Loucy (cell line): ENCODE measurements around the gene AAGAB.

ENCODE experiments used
- H2AFZ ChIP-seq: fragments of 200-600 bp; sonication (generic); 2 replicates; pipeline ENCODE4 v1.6.0; 2016; ENCODE audit warnings: antibody characterized with exemption, mild to moderate bottlenecking, low read length, moderate library complexity
- H3F3A ChIP-seq: fragments of 200-600 bp; 2 replicates; pipeline ENCODE4 v1.6.0; 2016; ENCODE audit warnings: antibody characterized with exemption, low read depth, mild to moderate bottlenecking
- H3K27me3 ChIP-seq: fragments of 200-600 bp; sonication (generic); 2 replicates; pipeline ENCODE4 v1.6.1; 2014; ENCODE audit warnings: low read length, mild to moderate bottlenecking; ENCODE audit not compliant: insufficient read depth, poor library complexity, severe bottlenecking
- H3K36me3 ChIP-seq: fragments of 200-600 bp; sonication (generic); 2 replicates; pipeline ENCODE4 v1.6.1; 2016; ENCODE audit warnings: low read length; ENCODE audit not compliant: insufficient read depth
- H3K4me1 ChIP-seq: fragments of 200-600 bp; sonication (generic); 2 replicates; pipeline ENCODE4 v1.5.1; 2014; ENCODE audit warnings: low read length, mild to moderate bottlenecking; ENCODE audit not compliant: insufficient read depth, poor library complexity, severe bottlenecking
- H3K4me2 ChIP-seq: fragments of 200-600 bp; sonication (generic); 2 replicates; pipeline ENCODE4 v1.6.0; 2014; ENCODE audit warnings: antibody characterized with exemption, low read length, low read depth, mild to moderate bottlenecking; ENCODE audit not compliant: poor library complexity, severe bottlenecking
- H3K4me3 ChIP-seq: fragments of 200-600 bp; sonication (generic); 2 replicates; pipeline ENCODE4 v1.5.1; 2014; ENCODE audit warnings: low read length, mild to moderate bottlenecking, mixed read lengths; ENCODE audit not compliant: poor library complexity, severe bottlenecking
- H3K79me2 ChIP-seq: fragments of 200-600 bp; sonication (generic); 2 replicates; pipeline ENCODE4 v1.6.1; 2014; ENCODE audit warnings: low read length; ENCODE audit not compliant: insufficient read depth
- H3K9ac ChIP-seq: fragments of 200-600 bp; sonication (generic); 2 replicates; pipeline ENCODE4 v1.6.0; 2014; ENCODE audit warnings: mild to moderate bottlenecking, low read depth, low read length, moderate library complexity; ENCODE audit not compliant: poor library complexity, severe bottlenecking
- H3K9me2 ChIP-seq: fragments of 200-600 bp; sonication (generic); replicated peaks from 2 replicates; pipeline ENCODE4 v1.6.1; 2016; ENCODE audit warnings: low read depth, low read length, mixed read lengths
- H3K9me3 ChIP-seq: fragments of 200-600 bp; sonication (generic); 2 replicates; pipeline ENCODE4 v1.6.1; 2014; ENCODE audit warnings: mild to moderate bottlenecking, antibody characterized with exemption, low read length, low read depth; ENCODE audit not compliant: insufficient read depth
- H4K20me1 ChIP-seq: fragments of 200-600 bp; sonication (generic); 2 replicates; pipeline ENCODE4 v1.6.0; 2014; ENCODE audit warnings: antibody characterized with exemption, low read length, mild to moderate bottlenecking; ENCODE audit not compliant: insufficient read depth, poor library complexity, severe bottlenecking
- EZH2phosphoT487 ChIP-seq: fragments of 200-600 bp; IDR thresholded peaks from 2 replicates; pipeline ENCODE4 v1.6.1; 2018; ENCODE audit warnings: antibody characterized with exemption, mild to moderate bottlenecking, moderate library complexity, borderline replicate concordance
- TF ChIP-seq, protein P1 (sequence below): fragments of 200-600 bp; sonication (generic); conservative IDR thresholded peaks from 2 replicates; pipeline ENCODE4 v1.5.1; 2014; ENCODE audit warnings: mild to moderate bottlenecking, antibody characterized with exemption, low read length

Gene AAGAB

DNA sequence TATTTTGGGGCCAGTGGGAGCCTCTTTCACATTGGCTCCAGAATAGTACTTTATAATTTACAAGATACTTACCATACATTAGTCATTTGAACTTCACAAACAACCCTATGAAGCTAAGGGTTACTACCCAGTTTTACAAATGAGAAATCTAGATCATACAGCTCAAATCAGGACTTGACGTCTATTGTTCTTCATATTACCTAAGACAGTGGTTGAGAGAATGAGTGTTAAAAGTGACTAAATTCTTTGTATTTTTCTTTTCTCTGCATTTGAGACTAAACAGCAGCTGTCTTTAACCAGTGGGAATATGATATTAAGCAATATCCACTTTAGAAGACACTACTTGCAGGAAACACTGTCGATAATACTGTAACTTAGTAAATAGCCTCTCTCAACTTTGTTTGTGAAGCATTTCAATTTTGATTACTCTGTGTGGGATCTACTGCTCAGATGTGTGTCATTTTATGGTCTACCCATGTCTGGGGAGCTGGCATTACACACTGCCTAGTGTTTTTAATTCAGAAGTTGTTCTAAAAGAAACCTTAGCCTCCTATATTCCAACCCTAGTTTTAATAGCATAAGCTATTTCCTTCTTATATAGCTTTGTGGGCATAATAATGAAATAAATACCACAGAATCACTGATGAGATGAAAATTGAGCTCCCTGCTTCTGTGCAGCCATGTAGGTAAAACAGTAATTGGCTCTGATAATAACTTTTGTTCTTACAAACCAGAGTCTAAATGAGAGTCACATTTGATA, 46.0 kb upstream of the AAGAB start:
- Histone ChIP-seq H3K4me1 (peaks cover 3% of the 10 kb centered on the region), H4K20me1 (no peaks in the 10 kb centered on the region), H3K9me2 (no peaks in the 10 kb centered on the region), H3K36me3 (no peaks in the 10 kb centered on the region), H2AFZ (no peak overlapping the region), H3K9me3 (no peaks in the 10 kb centered on the region), H3K9ac (no peak overlapping the region), H3K4me3 (no peak overlapping the region), H3F3A (no peaks in the 10 kb centered on the region), H3K27me3 (no peaks in the 10 kb centered on the region), H3K4me2 (no peak overlapping the region), H3K79me2 (no peaks in the 10 kb centered on the region)
- TF ChIP-seq, protein P1, sequence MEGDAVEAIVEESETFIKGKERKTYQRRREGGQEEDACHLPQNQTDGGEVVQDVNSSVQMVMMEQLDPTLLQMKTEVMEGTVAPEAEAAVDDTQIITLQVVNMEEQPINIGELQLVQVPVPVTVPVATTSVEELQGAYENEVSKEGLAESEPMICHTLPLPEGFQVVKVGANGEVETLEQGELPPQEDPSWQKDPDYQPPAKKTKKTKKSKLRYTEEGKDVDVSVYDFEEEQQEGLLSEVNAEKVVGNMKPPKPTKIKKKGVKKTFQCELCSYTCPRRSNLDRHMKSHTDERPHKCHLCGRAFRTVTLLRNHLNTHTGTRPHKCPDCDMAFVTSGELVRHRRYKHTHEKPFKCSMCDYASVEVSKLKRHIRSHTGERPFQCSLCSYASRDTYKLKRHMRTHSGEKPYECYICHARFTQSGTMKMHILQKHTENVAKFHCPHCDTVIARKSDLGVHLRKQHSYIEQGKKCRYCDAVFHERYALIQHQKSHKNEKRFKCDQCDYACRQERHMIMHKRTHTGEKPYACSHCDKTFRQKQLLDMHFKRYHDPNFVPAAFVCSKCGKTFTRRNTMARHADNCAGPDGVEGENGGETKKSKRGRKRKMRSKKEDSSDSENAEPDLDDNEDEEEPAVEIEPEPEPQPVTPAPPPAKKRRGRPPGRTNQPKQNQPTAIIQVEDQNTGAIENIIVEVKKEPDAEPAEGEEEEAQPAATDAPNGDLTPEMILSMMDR: no peak
- TF ChIP-seq EZH2phosphoT487: no peak

DNA sequence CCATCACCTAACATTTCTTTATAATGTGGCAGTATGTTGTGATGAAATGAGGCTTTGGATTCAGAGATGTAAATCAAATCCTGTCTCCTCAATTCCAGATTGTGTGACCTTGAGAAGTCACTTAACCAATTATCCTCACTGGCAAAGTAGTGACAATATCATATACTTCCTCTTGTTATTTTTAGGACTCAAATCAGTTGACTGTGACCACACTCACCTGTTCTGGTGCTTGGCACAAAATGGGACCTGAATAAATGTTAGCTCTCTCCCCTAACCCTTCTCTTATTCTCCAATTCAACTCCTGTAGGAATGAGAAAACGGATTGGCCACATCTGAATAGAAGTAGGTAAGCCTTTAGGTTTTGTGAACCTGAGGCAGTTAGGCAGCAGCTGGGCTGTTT, 42.2 kb upstream of the AAGAB start:
- Histone ChIP-seq H3K9me3 (no peaks in the 10 kb centered on the region), H3K4me1 (peaks cover under 1% of the 10 kb centered on the region), H3K9me2 (no peaks in the 10 kb centered on the region), H3K4me3 (no peak overlapping the region), H4K20me1 (no peaks in the 10 kb centered on the region), H3K36me3 (no peaks in the 10 kb centered on the region), H3K9ac (no peak overlapping the region), H3K27me3 (no peaks in the 10 kb centered on the region), H3F3A (no peaks in the 10 kb centered on the region), H3K79me2 (no peaks in the 10 kb centered on the region), H2AFZ (no peak overlapping the region), H3K4me2 (no peak overlapping the region)
- TF ChIP-seq EZH2phosphoT487: no peak
- TF ChIP-seq, protein P1: no peak

DNA sequence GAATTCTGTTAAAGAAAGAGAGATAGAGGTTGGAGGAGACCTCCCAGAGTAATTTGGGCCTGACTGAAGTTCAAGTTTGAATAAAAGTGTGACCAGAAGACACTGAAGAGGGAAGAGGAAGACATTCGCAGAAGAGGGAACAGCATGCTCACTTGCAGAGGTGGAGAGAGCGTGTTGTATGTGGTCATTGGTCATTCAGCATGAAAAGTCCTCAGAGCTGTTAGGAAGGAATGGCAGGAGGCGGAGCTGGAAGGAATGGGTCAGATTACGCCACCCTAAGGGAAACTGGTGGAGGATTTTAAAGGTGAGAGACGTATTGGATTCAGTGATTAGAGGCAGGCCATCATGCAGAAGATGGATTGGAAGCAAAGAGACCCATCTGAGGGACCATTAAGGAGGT, 41.7 kb upstream of the AAGAB start:
- Histone ChIP-seq H3K79me2 (no peaks in the 10 kb centered on the region), H3K9me3 (no peaks in the 10 kb centered on the region), H3K36me3 (no peaks in the 10 kb centered on the region), H2AFZ (no peak overlapping the region), H3F3A (no peaks in the 10 kb centered on the region), H3K4me1 (no peaks in the 10 kb centered on the region), H3K4me2 (no peak overlapping the region), H3K9ac (no peak overlapping the region), H3K27me3 (no peaks in the 10 kb centered on the region), H3K4me3 (no peak overlapping the region), H3K9me2 (no peaks in the 10 kb centered on the region), H4K20me1 (no peaks in the 10 kb centered on the region)
- TF ChIP-seq, protein P1: no peak
- TF ChIP-seq EZH2phosphoT487: no peak
